GM19193 (cell line): ENCODE results near the gene PTGS2.

ENCODE experiments used
- POLR2A ChIP-seq: IDR thresholded peaks from 4 replicates; pipeline ENCODE4 v1.6.1; 2011; ENCODE audit not compliant: insufficient read depth, insufficient read length; ENCODE audit errors: extremely low read depth

Gene PTGS2

GRCh38 chr1:186680245-186681061, at the start of gene PTGS2:
Gene PTGS2 (minus strand): TSS chr1:186680423. CDS start chr1:186680290, 133 bp downstream.
- no peak for TF ChIP-seq POLR2A

- no peak for TF ChIP-seq POLR2A
These were observed 42.6 kb upstream of the PTGS2 start for GRCh38 chr1:186722711-186723309.

DNA sequence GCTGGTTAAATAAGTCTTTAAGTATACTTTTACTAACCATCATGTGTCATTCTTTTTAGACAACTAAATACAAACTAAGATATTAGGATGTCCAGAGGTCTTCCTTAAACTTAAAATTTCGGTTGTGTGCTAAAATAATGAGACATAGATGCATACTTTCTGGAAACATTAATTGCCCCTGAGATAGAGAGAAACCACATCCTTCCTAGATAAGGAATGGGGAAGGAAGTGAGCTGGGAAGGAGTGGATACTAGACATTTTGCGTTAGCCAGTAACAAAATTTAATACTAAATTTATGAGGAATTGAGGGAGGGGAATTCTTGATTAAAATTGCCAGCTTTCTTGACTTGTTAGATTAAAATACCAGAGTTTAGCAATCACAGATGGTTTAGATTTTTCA, 37.1 kb upstream of the PTGS2 start:
- no peak for TF ChIP-seq POLR2A

GRCh38 chr1:186715887-186716809, 35.9 kb upstream of the PTGS2 start:
- no peak for TF ChIP-seq POLR2A

- no peak for TF ChIP-seq POLR2A
These were observed 30.5 kb upstream of the PTGS2 start for GRCh38 chr1:186710696-186711095.

DNA sequence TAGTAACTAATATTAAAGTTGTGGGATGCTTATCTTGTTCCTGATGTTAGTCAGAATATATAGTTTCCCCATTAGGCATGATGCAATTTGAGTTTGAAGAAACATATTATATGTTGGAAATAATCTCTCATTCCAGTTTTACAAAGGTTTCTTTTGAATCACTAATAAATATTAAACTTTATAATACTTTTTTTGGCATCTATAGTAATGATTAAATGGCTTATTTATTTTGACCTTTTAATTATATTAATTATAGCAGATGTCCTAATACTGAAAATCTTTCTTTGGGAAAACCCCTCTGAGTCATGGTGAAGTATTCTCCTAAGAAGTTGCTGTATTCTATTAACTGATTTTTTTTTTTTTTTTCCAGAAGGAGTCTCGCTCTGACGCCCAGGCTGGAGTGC, 28.5 kb upstream of the PTGS2 start:
- TF ChIP-seq POLR2A = no peak

DNA sequence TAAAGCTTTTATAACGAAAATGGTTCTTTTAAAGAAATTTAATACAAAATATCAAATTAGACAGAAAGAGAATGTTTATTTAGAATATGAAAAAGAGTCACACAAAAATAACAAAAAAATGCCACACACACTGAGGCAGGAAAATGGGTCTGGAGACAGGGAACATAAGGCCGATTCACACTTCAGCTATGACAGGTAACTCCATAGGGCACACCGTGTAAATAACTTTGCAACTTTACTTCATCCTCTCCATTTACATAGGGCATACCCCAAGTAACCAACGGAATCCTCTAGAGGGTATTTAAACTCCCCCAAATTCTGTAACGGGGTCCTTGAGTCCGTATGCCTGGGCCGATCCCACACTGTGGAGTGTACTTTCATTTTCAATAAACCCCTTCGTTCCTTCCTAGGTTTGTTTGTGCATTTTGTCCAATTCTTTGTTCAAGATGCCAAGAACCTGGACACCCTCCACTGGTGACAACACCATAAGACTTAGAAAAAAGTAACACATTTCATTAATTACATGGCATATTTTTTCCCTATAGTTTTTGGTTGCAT, 23.1 kb upstream of the PTGS2 start:
- no peak for TF ChIP-seq POLR2A

DNA sequence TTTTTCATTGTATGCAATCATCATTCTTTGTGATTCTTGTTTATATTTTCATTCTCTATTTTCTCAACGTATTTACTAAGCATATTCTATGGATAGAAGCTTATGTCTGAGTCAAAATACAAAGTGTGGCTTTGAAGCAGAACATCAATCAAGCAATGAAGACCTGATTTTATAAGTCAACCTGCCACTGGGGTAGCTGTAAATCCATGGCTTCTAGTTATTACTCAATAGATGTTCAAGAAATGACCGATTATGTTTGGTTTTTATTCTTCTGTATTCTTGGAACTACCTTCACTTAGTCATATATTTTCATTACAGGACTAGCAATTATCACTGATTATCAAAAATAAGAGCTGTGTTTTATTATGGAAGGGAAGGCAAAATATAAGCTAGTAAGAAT, 20.5 kb upstream of the PTGS2 start:
- no peak for TF ChIP-seq POLR2A

GRCh38 chr1:186699519-186699918, 19.3 kb upstream of the PTGS2 start:
- TF ChIP-seq POLR2A = no peak

DNA sequence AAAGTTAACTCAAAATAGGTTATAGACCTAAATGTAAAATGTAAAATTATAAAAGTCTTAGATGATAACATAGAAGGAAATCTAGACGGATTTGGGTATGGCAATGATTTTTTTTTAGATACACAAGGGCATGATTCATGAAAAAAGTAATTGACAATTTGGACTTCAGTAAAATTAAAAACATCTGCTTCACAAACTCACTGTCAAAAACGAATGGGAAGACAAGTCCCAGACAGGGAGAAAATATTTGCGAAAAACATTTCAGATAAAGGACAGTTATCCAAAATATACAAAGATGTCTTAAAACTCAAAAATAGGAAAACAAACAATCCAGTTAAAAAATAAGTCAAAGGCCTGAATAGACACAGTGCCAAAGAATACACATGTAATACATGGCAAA, 9.7 kb upstream of the PTGS2 start:
- TF ChIP-seq POLR2A = no peak

- no peak for TF ChIP-seq POLR2A
These were observed 9.2 kb upstream of the PTGS2 start for GRCh38 chr1:186689376-186689775.

- no peak for TF ChIP-seq POLR2A
These were observed 3.6 kb upstream of the PTGS2 start for GRCh38 chr1:186683652-186684410.

DNA sequence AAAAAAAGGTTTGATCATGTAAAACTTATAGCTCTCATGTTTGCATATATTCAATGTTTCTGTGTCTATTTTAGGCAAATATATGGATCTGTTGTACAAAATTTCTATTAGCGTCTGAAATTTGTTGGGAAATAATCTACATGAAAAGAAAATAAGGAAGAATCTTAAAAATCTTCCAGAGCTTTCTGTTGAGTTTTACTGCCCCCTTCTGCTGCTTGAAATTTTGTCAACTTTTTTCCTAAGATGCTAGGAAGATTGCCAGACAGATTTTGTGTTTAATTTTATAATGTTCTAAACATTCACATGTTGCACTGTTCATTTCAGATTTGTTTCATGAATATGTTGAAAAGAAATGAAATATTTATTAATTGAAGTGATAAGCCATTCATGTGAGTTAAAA, 2.5 kb upstream of the PTGS2 start:
- TF ChIP-seq POLR2A = no peak

GRCh38 chr1:186681801-186682200, 1.6 kb upstream of the PTGS2 start:
- TF ChIP-seq POLR2A = no peak

GRCh38 chr1:186681121-186681520, 898 bp upstream of the PTGS2 start:
- TF ChIP-seq POLR2A = no peak

DNA sequence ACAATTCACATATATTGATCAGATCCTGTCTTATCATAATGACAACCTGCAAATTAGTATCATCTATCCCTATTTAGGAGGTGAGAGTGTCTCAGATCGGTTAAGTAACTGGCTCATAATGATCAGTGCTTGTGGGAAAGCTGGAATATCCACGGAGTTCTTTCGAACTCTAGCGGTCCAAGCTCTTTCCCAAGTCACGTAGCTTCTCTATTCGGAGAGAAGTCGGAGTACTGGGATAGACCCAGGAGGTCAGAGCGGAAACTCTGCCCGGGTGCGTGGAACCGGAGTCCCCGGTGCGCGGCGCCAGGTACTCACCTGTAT, 339 bp downstream of the PTGS2 start:
- no peak for TF ChIP-seq POLR2A
